SIG-M5 (cell line): ENCODE measurements around the gene PDE4D.

Experiments used
- DNase-seq: peaks from one replicate; lab custom pipeline; 2025; lab: John Stamatoyannopoulos, UW

The PDE4D gene

GRCh38 chr5:58925627-58926540, 967.6 kb downstream of the PDE4D start:
- DNase-seq: no peak

GRCh38 chr5:58924306-58924705, 969.2 kb downstream of the PDE4D start:
- no peak for DNase-seq

GRCh38 chr5:58923355-58923754, 970.2 kb downstream of the PDE4D start:
- no peak for DNase-seq

GRCh38 chr5:58922461-58923171, 970.9 kb downstream of the PDE4D start:
- no peak for DNase-seq

- DNase-seq: no peak
Measured at GRCh38 chr5:58921159-58921558, 972.4 kb downstream of the PDE4D start.

- no peak for DNase-seq
Measured at GRCh38 chr5:58919833-58920232, 973.7 kb downstream of the PDE4D start.
